GM12892 (cell line): ENCODE data around the gene TYW1B.
"Not testable (repeated sequence)": the region's sequence is repeated elsewhere in the genome, so short reads cannot be mapped to it uniquely, and the experiment has no call there.

Experiments used
- POLR2A ChIP-seq: IDR thresholded peaks from 2 replicates; pipeline ENCODE4 v1.6.1; 2011; ENCODE audit warnings: low read depth, low read length, control low read depth
- POLR2AphosphoS5 ChIP-seq: IDR thresholded peaks from 2 replicates; pipeline ENCODE4 v1.6.1; 2011; ENCODE audit warnings: low read depth, low read length, control low read depth
- TAF1 ChIP-seq: IDR thresholded peaks from 2 replicates; pipeline ENCODE4 v1.6.1; 2011; ENCODE audit warnings: low read depth, mild to moderate bottlenecking, control low read depth, low read length, borderline replicate concordance

DNA sequence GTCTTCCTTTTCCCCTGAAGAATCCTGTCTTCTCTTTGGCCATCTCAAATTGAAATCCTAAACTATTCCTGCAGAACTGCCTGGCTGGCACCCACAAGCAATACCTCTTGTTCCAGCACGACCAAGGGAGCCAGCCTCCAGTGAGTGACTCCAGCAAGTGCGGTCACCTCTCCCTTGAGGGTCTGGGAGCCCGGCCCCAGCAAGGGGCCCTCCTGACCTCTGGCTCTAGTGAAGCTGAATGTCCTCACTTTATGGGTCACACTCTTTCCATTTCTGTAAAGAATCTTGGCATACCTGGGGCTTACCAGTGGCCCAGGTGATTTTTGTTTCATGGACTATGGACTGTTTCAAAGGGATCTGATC lies 37.3 kb downstream of the TYW1B start:
- not testable (repeated sequence) for TF ChIP-seq POLR2AphosphoS5, POLR2A, TAF1
